GM12891 (cell line): ENCODE data around the gene RABL6.

Experiments used
- POLR2A ChIP-seq: IDR thresholded peaks from 2 replicates; pipeline ENCODE4 v1.6.1; 2011; ENCODE audit warnings: low read depth, low read length, control low read depth
- POLR2AphosphoS5 ChIP-seq: IDR thresholded peaks from 2 replicates; pipeline ENCODE4 v1.6.1; 2011; ENCODE audit warnings: low read depth, low read length, control low read depth
- POU2F2 ChIP-seq: IDR thresholded peaks from 2 replicates; pipeline ENCODE4 v1.6.1; 2011; ENCODE audit warnings: low read depth, mild to moderate bottlenecking, control low read depth, low read length, moderate library complexity
- TAF1 ChIP-seq: IDR thresholded peaks from 2 replicates; pipeline ENCODE4 v1.6.1; 2011; ENCODE audit warnings: low read depth, low read length, control low read depth

- TF ChIP-seq POLR2A, result no peak
- TF ChIP-seq POU2F2, result no peak
- no peak for TF ChIP-seq POLR2AphosphoS5
- no peak for TF ChIP-seq TAF1
These were observed 13.4 kb downstream of the RABL6 start for GRCh38 chr9:136820971-136821825.
